Hematopoietic multipotent progenitor cell treated with erythropoietin and hydrocortisone succinate and interleukin-3 and kit ligand, for 6 days (in vitro differentiated cells): ENCODE results near the gene DDX47.
"Not testable (repeated sequence)": the region's sequence is repeated elsewhere in the genome, so short reads cannot be mapped to it uniquely, and the experiment has no call there.

ENCODE experiments used
- DNase-seq: peaks from one replicate; pipeline ENCODE4 v3.0.0-alpha.2; 2015

The DDX47 gene

DNA sequence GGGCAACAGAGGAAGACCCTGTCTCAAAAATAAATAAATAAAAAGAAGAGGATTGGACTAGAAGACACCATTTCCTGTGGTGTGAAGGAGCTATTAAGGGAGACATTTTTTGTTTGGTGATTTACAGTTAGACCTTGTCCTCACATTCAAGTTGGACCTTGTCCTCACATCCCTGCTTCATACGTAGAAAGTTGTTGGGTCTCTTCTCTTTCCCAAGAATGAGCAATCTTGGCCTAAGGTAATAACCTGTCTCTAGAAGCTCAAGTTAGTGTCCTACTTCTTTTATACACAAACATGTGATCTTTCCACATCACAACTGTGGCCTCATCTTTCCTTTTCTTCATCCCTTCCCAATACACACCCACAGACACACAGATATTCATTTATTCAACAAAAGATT, 14.7 kb upstream of the DDX47 start:
- DNase-seq: no peak

DNA sequence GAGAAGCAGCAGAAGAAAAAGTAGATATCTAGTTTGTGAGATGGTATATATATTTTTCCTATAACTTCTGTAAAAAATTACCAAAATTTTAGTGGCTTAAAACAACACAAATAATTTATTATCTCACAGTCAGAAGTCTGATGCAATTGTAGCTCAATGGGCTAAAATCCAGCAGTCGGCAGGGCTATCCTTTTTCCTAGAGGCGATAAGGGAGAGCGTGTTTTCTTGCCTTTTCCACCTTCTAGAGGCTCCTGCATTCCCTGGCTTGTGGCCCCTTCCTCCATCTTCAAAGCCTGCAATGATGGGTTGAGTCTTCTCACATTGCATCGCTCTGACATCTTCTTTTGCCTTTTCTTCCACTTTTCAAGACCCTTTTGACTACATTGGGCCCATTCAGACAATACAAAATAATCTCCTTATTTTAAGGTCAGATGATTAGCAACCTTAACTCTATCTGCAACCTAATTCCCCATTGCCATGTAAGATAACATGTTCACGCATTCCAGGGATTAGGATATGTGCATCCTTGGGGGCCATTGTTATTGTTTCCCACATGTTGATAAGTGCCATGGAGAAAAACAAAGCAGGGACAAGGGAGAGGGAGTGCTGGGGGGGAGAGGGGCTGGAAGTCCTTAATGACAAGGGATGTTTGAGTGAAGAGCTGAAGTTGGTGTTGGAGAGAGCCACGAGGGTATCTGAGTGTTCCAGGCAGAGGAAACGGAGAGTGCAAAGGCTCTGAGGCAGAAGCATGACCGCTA, 13.8 kb upstream of the DDX47 start:
- no peak for DNase-seq

DNA sequence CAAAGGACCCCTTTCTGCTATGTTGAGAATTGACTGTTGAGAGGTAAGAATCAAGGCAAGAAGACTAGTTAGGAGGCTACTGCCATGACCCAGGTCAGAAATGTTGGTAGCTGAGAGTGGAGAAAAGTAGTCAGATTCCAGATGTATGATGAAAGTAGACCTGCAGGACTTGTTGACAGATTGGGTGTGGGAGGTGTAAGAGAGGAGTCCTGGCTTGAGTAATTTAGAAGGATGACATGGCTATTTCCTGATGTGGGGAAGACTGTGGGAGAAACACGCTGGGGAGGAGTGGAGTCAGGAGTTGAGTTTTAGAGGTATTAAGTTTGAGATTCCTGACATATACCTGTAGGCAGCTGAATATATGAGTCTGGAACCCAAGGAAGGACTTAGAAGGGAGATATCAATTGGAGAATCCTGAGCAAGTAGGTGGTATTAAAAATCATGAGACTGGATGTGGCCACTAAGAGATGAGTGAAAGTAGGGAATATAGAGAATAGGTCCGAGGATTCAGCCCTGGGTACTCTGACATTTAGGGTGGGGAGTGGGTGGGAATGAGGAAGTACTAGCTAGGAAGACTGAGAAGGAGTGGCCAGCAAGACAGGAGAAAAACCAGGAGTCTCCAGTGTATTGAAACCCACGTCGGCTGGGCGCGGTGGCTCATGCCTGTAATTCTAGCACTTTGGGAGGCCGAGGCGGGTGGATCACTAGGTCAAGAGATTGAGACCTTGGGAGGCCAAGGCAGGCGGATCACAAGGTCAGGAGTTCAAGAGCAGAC, 12.6 kb upstream of the DDX47 start:
- no peak for DNase-seq

DNA sequence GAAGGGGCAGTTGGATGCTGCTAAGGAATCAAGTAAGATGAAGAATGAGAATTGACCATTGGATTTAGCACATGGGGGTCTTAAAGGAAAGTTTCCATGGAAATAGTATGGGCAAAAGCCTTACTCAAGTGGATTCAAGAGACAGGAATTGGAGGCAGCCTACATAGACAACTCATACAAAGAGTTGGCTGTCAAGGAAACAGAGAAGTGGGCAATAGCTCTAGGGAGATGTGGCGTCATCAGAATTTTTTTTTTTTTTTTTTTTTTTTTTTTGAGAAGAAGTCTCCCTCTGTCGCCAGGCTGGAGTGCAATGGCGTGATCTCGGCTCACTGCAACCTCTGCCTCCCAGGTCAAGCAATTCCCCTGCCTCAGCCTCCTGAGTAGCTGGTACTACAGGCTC, 11.5 kb upstream of the DDX47 start:
- DNase-seq: not testable (repeated sequence)

DNA sequence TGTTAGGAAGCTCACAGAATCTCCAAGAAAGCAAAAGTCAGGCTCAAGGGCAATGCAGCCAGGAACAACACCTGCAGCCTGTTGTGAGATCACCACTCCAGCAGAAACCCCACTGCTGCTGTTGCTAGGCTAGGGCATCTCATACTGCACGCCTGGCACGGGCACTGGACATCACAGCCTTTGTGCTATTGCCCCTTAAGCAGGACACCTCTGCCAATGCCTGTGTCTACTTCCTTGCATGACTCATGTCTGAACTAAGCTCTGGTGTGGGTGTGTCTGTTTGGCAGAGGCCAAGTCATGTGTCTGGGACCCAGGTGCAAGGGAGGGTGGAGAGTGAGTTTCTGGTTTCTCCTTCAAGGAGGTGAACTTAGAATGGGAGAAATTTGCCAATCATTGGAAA, 10.0 kb upstream of the DDX47 start:
- DNase-seq: peak; percentile 82

DNA sequence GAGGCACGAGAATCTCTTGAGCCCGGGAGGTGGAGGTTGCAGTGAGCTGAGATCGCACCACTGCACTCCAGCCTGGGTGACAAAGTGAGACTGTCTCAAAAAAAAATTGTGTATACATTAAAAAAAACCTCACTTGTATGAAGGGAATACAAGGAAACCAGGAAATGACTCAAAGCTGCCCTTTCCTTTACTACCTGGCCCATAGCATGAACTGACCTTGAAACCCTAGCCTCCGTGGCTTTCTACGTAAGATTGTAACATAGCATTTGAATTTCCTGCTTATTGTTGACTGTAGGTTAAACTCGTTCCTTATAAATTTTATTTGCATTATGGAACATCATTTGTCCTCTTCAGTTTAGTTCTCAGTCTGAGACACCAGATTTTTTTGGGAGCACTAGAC, 9.1 kb upstream of the DDX47 start:
- no peak for DNase-seq

DNA sequence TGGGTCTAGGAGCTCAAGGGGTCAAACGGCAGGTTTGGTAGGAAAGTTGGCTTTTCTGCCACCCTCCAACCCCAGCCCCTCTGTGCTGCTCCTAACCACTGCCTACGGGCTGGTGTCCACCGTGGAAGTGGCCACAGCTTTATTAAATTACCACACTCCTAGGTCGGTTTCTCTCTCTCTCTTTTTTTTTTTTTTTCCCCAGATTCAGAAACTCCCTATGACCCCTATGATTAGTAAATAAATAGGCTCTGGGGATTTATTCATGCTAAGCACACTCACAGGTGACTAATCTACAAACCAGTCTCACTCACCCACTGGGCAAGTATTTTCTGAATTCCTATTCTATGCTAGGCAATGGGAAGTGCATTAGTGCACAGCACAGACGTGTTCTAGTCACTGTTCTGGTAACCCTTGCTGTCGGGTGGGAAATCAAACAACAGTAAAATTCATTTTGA, 8.7 kb upstream of the DDX47 start:
- DNase-seq: no peak

DNA sequence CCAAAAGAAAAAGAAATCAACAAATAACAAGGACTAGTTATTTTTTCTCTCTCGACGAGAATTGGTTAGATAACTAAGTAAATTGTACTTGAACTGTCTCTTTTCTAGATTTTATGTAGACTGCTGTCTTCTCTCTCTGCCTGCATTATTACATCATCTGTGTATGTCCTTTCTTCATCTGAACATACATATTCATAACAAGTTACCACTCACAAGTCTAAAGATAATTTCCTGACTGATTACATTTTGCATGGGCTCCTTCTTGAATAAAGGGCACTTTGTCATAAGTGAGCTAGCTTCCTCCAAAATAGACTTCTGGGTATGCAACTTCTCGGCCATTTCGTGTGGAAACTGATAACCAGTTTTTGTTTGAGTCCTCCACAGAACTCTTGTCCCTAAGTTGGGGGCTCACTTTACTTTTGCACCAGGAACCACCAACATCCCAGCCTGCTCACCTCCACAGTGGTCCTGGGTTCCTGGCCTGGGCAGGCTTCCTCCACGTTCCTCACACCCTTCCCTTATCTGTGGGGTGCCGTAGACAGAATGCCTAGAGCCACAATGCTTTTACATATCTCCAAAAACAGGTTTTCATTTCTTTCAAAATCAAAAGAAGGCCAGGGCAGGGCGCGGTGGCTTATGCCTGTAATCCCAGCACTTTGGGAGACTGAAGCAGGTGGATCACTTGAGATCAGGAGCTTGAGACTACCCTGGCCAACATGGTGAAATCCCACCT, 6.2 kb upstream of the DDX47 start:
- peak; percentile 79 for DNase-seq

DNA sequence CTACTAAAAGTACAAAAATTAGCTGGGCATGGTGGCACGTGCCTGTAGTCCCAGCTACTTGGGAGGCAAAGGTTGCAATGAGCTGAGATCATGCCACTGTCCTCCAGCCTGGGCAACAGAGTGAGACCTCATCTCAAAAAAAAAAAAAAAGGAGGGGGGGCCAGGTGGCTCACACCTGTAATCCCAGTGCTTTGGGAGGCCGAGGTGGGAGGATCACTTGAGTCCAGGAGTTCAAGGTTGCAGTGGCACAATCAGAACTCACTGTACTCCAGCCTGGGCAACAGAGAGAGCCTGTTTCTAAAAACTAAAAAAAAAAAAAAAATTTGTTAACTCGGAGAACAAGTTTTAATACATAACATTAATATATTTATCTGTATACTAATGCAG, 5.6 kb upstream of the DDX47 start:
- not testable (repeated sequence) for DNase-seq

DNA sequence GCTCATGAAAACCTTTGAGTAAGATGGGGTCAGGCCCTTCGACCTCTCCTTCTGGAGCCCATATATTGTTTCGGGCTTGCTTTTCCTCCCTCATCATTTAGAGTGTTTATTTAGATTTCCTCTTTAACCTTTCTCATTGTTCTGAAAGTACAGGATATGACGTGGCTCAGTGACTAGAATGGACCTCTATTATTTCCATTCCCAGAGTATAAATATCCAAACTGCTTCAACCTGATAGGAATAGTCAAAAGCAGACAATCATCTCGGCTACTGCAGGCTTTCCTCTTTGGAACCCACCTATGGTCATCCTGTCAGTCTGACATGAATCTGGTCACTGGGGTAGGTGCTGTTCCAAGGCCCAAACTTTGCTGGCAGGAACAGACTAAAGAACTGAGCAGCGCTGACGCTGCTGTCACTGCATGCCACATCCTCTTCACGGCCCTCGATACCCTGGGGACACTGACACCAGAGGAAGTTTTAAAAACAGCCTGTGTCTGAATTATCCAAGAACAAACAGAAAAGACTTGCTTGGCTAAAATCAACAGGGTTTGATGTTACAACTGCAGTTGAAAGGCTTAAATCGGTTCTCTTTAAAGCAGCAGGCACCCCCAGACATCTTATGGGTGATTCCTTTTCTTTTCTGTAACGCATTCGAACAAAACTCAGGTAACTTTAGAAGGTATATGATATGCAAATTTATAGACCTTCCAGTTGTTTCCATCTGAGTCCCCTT, 5.0 kb upstream of the DDX47 start:
- DNase-seq: no peak

DNA sequence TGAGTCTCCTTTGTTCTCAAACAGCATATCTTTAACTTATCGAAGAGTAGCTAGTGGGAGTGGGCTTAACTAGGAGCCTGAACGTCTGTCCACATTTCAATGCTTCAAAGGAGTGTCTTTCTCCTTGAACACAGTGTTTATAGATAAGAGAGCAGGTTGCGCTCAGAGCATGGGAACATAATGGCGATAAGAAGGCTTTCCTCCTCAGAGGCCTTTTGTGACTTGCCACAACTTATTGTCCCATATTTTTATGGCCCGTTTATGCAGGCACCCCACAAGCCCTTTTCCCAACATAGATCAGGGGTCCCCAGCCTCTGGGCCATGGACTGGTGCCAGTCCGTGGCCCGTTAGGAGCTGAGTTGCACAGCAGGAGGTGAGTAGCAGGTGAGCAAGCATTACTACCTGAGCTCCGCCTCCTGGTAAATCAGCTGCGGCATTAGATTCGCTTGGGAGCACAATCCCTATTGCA, 2.6 kb upstream of the DDX47 start:
- peak; percentile 25 for DNase-seq

DNA sequence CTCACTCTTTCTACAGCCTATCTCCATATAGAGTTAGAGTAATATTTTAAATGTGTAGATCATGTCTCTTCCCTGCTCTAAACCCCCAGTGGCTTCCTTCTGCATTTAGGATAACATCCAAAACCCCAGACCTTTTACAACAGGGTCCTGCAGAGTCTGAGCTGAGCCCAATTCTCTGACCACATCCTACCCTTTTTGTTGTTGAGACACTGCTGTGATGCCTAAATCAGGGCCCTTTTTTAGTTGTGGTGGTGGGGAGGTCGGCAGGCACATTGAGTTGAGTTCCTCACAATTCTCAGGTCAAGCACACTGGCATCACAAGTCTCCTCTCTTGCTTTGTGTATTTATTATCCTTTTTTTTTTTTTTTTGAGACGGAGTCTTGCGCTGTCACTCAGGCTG, 1.8 kb upstream of the DDX47 start:
- DNase-seq: no peak

DNA sequence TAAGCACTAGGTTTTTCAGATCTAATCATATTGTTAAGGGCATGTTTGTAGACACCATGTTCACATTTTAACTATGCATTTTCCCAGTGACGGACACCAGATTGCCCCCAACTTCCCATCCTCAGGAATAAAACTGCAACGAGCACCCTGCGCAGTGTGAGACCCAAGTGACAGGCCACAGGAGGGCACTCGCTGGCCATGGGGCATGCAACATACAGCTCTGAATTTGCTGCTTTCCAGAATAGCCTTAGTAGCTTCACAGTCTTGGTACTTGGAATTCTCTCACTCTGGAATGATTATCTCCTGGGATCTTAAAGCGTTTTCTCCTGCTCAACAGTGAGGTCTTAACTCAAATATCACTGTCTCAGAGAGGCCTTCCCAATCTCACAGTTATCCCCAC, 972 bp upstream of the DDX47 start:
- DNase-seq: no peak

DNA sequence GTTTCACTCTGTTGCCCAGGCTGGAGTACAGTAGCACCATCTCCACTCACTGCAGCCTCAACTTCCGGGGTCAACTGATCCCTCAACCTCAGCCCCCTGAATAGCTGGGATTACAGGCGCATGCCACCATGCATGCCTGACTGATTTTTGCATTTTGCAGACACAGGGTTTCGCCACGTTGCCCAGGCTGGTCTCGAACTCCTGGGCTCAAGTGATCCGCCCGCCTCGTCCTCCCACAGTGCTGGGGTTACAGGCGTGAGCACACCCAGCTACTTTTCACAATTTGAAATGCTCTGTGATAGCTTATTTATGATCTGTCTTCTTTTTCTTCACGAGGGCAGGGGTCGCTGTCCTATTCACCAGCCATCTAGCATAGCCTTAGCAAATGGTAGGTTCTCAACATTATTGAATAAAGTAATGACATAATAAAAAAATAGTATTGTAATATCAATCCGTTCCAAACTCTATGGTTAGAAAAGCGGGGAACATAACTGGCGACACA, 477 bp upstream of the DDX47 start:
- no peak for DNase-seq

DNA sequence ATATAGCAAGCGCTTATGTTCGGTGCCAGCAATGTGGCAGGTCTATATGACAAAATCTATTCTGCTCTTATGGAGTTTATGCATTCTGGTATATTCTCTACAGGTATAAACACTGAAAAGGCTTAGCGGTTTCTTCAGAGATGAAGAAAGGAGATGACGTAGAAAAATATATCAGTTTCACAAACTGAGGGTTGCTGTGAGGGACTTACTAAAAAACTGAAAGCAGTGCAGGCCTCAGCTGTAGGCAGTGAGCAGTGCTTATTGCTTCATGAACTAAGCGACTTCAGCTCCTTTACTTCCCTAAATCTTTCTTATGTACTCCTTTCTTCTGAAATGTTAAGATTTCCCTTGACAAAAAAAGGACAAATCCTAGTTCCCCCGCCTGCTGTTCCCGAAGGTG, 4.5 kb downstream of the DDX47 start:
- peak; percentile 29 for DNase-seq

DNA sequence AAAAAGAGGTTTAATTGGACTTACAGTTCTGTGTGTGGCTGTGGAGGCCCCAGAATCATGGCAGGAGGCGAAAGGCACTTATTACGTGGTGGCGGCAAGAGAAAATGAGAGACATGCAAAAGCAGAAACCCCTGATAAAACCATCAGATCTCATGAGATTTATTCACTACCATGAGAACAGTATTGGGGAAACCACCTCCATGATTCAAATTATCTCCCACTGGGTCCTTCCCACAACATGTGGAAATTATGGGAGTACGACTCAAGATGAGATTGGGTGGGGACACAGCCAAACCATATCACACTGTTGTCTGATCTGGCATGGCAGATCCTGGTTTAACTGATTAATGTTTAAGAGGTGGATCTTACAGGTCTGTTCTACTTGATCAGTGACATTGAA, 5.6 kb downstream of the DDX47 start:
- DNase-seq: no peak

DNA sequence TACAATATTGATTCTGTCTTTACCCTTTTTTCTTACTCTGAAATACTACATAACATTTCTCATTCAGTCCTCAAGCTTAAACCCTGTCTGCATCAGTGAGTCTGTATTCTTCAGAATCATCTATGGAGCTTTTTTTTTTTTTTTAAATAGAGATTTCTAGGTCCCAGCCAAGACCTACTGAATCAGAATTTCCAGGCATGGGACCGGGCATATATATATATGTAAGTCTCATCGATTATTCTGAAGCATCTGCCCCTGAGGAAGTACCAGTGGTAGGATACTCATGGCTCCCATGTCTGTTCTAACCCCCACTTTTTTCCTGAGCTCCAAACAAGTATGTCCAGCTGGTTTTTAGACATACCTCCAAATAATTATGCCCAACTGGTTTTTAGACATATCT, 6.1 kb downstream of the DDX47 start:
- no peak for DNase-seq

DNA sequence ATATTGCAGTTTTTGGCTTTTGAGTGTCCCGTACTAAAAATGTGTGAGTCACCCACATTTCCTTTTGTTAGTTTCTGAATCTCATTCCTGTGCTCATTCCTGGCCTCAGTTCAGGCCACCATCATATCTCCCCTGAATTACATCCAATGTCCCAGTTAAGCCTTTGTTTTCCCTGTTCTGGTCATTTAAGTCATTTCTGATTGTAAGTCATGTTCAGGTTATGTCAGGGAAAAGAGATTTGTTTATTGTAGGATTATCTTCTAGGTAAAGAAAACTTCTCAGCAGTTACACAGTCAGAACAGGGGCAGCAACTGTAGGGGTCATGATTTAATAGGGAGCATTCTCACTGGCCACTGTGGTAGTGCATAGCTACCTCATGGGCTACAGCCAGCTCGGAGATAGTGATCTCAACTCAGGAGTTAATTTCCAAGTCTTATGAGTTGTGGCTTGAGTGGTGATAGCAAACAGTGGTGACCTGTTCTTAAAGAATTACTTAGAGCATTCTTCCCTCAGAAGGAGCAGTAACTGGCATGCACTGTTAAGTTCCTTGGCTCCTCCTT, 6.7 kb downstream of the DDX47 start:
- DNase-seq: peak; percentile 13

DNA sequence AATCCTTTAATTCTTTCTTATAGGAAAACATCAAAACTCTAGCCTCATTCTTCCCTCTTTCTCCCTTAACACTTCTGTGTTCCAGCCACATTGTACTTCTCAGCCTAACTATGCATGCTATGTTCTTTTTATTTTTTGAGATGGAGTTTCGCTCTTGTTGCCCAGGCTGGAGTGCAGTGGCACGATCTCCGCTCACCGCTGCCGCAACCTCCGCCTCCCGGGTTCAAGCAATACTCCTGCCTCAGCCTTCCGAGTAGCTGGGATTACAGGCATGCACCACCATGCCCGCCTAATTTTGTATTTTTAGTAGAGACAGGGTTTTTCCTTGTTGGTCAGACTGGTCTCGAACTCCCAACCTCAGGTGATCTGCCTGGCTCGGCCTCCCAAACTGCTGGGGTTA, 7.2 kb downstream of the DDX47 start:
- DNase-seq: not testable (repeated sequence)

DNA sequence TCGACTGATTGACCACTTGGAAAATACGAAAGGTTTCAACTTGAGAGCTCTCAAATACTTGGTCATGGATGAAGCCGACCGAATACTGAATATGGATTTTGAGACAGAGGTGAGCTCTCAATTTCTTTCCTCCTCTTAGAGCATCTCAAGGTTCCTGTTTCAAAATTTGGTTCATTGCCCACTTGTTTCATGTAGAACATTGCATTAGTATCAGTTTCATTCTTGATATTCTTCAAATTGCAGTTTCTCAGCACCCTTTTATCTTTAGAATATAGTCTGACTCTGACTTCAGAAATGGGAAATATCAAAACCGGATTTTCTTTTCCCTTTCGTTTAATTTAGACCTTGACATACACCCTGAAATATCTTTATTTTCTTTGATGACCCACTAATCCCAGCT, 8.8 kb downstream of the DDX47 start:
- no peak for DNase-seq

DNA sequence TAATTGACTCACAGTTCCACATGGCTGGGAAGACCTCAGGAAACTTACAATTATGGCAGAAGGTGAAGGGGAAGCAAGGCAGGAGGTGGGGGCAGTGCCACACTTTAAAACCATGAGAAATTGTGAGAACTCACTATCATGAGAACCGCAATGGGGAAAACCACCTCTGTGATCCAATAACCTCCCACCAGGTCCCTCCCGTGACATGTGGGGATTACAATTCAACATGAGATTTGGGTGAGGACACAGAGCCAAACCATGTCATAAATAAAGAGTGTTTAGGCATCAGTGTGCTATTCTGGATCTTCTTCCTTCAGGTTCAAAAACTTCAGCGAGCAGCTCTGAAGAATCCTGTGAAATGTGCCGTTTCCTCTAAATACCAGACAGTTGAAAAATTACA, 9.7 kb downstream of the DDX47 start:
- DNase-seq: no peak

DNA sequence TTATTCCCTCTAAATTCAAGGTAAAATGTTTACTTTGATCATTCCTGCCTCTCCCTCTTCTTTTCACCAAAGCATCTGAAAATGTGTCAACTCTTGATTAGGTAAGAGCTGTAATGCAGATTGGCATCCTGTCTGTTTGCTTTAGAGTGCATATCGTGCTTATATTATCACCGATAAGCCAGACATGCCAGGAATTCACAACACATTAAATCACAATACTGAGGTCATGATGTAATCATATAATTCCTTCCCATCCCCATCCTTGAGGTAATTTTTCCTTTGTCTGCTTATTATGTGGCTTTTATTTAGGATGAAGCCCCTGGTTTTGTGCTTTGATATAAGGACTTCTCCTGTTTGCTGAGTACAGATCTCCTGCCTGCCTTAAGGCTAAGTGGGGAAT, 10.2 kb downstream of the DDX47 start:
- no peak for DNase-seq
